Small intestine (tissue), 7 donors: ENCODE measurements around the gene SPEF1. TPM values are rescaled to one million over a fixed set of nuclear protein-coding genes. Genes with fewer than 3 reads are reported as not detected.

Experiments used
- DNase-seq, 2 donors: peaks; one replicate each; pipeline versions ENCODE4 v3.0.0 to v3.0.0-alpha.2; 2013
- FAIRE-seq: peaks from 2 replicates; lab custom pipeline; 2012; peaks lifted over from hg19 to GRCh38; lab: Jason Lieb, UNC
- H3K27ac ChIP-seq, 3 donors: one replicate each; pipeline ENCODE4 v1.5.1; 2013; ENCODE audit warnings: low read length in 2 of 3, mild to moderate bottlenecking in 2 of 3, control low read depth in 1 of 3, inconsistent platforms in 1 of 3, low read depth in 1 of 3, moderate library complexity in 1 of 3
- H3K27me3 ChIP-seq, 3 donors: one replicate each; pipeline ENCODE4 v1.6.1; 2013; ENCODE audit warnings: low read length in 3 of 3, inconsistent platforms in 1 of 3; ENCODE audit not compliant: control insufficient read depth in 3 of 3, insufficient read depth in 3 of 3
- H3K36me3 ChIP-seq, 3 donors: one replicate each; pipeline ENCODE4 v1.6.1; 2013; ENCODE audit warnings: low read length in 3 of 3, inconsistent platforms in 1 of 3, low read depth in 1 of 3, mild to moderate bottlenecking in 1 of 3, moderate library complexity in 1 of 3; ENCODE audit not compliant: control insufficient read depth in 3 of 3, insufficient read depth in 2 of 3
- H3K4me1 ChIP-seq, 3 donors: one replicate each; pipeline ENCODE4 v1.6.1; 2013; ENCODE audit warnings: low read length in 2 of 3, inconsistent platforms in 1 of 3, low read depth in 1 of 3, mild to moderate bottlenecking in 1 of 3, moderate library complexity in 1 of 3; ENCODE audit not compliant: control insufficient read depth in 3 of 3, insufficient read depth in 2 of 3
- H3K4me3 ChIP-seq, 3 donors: one replicate each; pipeline ENCODE4 v1.5.1; 2013; ENCODE audit warnings: low read length in 3 of 3, control low read depth in 1 of 3, inconsistent platforms in 1 of 3, low read depth in 1 of 3, mild to moderate bottlenecking in 1 of 3, moderate library complexity in 1 of 3
- H3K9me3 ChIP-seq, 2 donors: one replicate each; pipeline ENCODE4 v1.6.1; 2013; ENCODE audit warnings: low read depth in 1 of 2, low read length in 1 of 2; ENCODE audit not compliant: control insufficient read depth in 2 of 2, insufficient read depth in 1 of 2
- WGBS, 3 donors: extraction: QIAGEN DNeasy Blood & Tissue Kit; methylation state at CpG; one replicate each; pipeline ENCODE4 v1.1.7; 2013; 5-methylcytosine and 5-hydroxymethylcytosine counted together
- polyA plus RNA-seq, 4 donors: library from polyadenylated mRNA; stranded (reverse) in 3 of 4; unstranded in 1 of 4; fragments of 200-250 nt in 3 of 4; fragments of 120-200 nt in 1 of 4; gene quantifications; one replicate each; pipeline versions ENCODE4 v1.2.1 to v1.2.3, GENCODE V29; 2013
- donor health status: healthy with polysubstance abuse.
- donor health status: control.
- donor health status: control.
- donor health status: Bipolar disorder and iron deficiency.
- donor health status: healthy.

Gene SPEF1
- polyA plus RNA-seq, 4 donors = 0.03 to 0.06 TPM; not detected in 2

DNA sequence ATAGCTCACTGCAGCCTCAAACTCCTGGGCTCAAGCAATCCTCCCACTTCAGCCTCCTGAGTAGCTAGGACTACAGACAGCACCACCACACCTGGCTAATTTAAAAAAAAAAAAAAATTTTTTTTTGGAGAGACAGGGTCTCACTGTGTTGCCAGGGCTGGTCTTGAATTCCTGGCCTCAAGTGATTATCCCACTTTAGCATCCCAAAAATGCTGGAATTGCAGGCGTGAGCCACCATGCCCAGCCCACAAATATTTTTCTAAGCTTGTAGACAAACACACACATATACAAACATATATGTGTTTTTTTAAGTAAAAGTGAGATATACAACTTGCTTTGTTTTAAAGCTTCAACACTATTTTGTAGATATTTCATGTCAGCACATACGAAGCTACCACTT is 38.0 kb downstream of the SPEF1 start:
- no peaks in the 10 kb centered on the region for H3K9me3 ChIP-seq
- 68 to 89% (median 82%) methylated on average over 2 of the region's 2 CpGs for WGBS, 3 donors
- no peak overlapping the region for H3K27ac ChIP-seq
- H3K36me3 ChIP-seq = peaks cover 0 to 24% (median 0%) of the 10 kb centered on the region in 3 donors
- H3K27me3 ChIP-seq = peaks cover 0 to 10% (median 0%) of the 10 kb centered on the region in 3 donors
- no peak overlapping the region for H3K4me3 ChIP-seq
- H3K4me1 ChIP-seq = peaks cover 0 to 18% (median 4%) of the 10 kb centered on the region in 3 donors
- no peak for FAIRE-seq
- DNase-seq = no peak

- WGBS, 3 donors = 78 to 83% (median 82%) methylated on average over 7 of the region's 7 CpGs
- H3K27me3 ChIP-seq = peaks cover 0 to 10% (median 0%) of the 10 kb centered on the region in 3 donors
- DNase-seq = no peak
These were observed 39.3 kb downstream of the SPEF1 start for GRCh38 chr20:3741836-3742458.

GRCh38 chr20:3740615-3741301 is 40.5 kb downstream of the SPEF1 start:
- WGBS, 3 donors = 88 to 92% (median 92%) methylated on average over 15 of the region's 15 CpGs

More at GRCh38 chr20:3741836-3742458, 39.3 kb downstream of the SPEF1 start:
- Histone ChIP-seq H3K9me3 (no peaks in the 10 kb centered on the region), H3K27ac (no peak overlapping the region), H3K36me3 (peaks cover 0 to 13% (median 0%) of the 10 kb centered on the region in 3 donors), H3K4me3 (no peak overlapping the region), H3K4me1 (peaks cover 0 to 8% (median 2%) of the 10 kb centered on the region in 3 donors)
- no peak for FAIRE-seq

DNA sequence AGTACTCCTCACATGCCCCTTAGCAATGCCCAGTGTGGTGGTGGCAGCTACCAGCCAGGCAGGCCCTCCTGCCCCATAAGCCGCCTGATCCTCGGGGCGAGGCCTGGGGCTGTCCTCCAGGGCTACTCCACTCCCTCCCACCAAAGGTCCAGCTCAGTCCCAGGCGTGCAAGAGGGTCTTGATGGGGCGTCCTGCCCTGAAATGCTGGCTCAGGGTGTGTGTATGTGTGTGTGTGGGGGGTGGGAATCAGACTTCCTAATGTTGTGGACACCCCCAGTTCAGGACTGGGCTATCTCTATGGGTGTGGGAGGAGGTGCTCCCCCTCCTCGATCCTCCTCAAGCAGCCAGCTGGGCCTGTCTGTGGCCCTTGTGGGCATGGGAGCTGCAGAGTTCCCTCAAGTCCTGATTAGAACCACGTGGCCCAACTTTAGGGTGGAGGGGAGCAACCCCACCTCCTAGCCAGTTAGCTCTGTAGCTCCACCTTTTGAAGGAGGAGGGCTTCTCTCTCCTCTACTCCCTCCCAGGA is 41.3 kb downstream of the SPEF1 start:
- peaks cover 0 to 10% (median 0%) of the 10 kb centered on the region in 3 donors for H3K27me3 ChIP-seq
- H3K9me3 ChIP-seq = no peaks in the 10 kb centered on the region
- peaks cover 0 to 9% (median 0%) of the 10 kb centered on the region in 3 donors for H3K36me3 ChIP-seq
- WGBS, 3 donors = 71 to 78% (median 78%) methylated on average over 7 of the region's 7 CpGs
- FAIRE-seq = no peak
- no peak overlapping the region for H3K4me3 ChIP-seq
- peaks cover 0 to 7% (median 0%) of the 10 kb centered on the region in 3 donors for H3K4me1 ChIP-seq
- DNase-seq = no peak
- peak overlapping the region in 1 of 3 donors; percentile 20 for H3K27ac ChIP-seq

More at GRCh38 chr20:3740615-3741301, 40.5 kb downstream of the SPEF1 start:
- Histone ChIP-seq H3K27me3 (peaks cover 0 to 10% (median 0%) of the 10 kb centered on the region in 3 donors), H3K4me1 (peaks cover 0 to 7% (median 0%) of the 10 kb centered on the region in 3 donors), H3K36me3 (peaks cover 0 to 11% (median 0%) of the 10 kb centered on the region in 3 donors), H3K4me3 (no peak overlapping the region), H3K27ac (no peak overlapping the region), H3K9me3 (no peaks in the 10 kb centered on the region)
- no peak for FAIRE-seq
- no peak for DNase-seq

DNA sequence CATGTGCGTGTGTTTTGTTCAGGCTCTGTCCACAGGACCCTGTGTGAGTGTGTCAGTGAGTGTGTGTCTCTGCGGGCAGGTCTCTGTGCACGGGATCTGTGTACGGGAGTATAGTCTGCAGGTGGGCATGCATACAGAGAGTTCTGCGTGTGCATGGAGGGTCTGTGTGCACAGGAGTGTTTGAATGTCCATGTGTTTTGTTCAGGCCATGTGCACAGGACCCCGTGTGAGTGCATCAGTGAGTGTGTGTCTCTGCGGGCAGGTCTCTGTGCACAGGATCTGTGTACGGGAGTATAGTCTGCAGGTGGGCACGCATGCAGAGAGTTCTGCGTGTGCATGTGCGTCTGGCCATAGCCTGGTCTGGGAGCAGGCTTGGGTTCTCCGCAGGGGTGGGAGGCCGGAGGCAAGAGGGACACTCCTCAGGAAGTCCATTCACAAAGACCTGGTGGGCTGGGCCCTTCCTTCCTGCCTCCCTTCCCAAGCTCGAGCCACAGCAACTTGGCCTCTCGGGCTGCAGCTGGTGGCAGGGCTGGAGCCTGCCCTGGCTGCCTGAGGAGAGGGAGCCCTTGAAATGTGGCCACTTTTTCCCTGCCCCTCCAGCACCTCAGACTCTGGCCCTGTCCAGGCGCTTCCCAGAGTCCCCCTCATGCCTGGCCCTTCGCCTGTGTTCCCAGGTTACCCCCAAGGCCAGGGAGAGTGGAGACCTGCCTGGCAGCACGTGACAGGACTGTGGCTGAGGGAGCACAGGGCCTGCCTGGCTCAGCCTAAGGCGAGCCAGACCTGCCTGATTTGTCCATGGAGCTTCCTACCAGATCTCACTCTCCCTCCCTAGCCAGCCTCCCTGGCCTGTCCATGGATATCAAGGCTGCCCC is 42.0 kb downstream of the SPEF1 start:
- DNase-seq = no peak
- no peak overlapping the region for H3K4me3 ChIP-seq
- peaks cover 0 to 7% (median 0%) of the 10 kb centered on the region in 3 donors for H3K4me1 ChIP-seq
- H3K27ac ChIP-seq = peak overlapping the region in 1 of 3 donors; percentile 20
- no peak for FAIRE-seq
- H3K9me3 ChIP-seq = no peaks in the 10 kb centered on the region
- 76 to 80% (median 79%) methylated on average over 19 of the region's 19 CpGs for WGBS, 3 donors
- H3K36me3 ChIP-seq = peaks cover 0 to 9% (median 0%) of the 10 kb centered on the region in 3 donors
- H3K27me3 ChIP-seq = peaks cover 0 to 3% (median 0%) of the 10 kb centered on the region in 3 donors

DNA sequence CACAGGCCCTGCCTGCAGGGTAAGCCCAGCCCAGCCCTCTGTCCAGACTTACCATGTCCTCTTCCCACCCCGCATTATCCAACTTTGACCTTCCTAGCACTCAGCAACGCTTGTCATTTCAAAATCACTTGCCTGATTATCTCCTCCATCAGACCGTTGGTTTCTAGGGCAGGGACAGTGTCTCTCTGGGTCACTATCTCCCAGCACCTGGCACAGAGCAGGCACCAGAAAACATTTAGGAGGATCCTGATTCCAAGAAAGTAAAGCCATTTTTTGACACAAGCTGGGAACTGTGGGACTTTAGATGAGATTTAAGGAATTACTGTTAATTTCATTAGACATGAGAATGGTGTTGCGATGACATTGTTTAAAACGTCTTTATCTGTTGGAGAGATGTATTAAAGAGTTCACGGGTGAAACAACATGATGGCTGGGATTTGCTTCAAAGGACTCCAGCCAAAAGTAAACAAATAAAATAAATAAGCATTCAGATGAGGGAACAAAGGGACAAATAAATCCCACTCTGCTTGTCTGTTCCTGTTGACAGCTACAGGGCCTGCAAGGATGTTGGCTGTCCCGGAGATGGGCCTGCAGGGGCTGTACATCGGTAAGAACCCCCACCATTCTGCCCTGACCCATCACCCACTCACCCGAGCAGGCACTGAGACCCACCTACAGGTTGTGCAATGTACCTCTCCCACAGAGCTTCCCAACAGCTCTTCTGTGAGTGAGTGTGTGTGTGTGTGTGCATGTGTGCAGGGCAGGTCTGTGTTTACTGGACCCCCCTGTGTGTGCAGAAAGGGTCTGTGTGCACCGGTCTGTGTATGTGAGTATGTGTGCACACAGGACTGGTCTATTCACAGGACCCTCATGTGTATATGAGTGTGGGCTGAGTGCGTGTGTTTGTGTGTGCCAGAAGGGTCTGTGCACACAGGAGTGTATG is 42.9 kb downstream of the SPEF1 start:
- no peak for DNase-seq
- H3K9me3 ChIP-seq = no peaks in the 10 kb centered on the region
- H3K4me1 ChIP-seq = peaks cover 0 to 10% (median 0%) of the 10 kb centered on the region in 3 donors
- peaks cover 0 to 4% (median 0%) of the 10 kb centered on the region in 3 donors for H3K27me3 ChIP-seq
- H3K36me3 ChIP-seq = peaks cover 0 to 9% (median 0%) of the 10 kb centered on the region in 3 donors
- no peak for FAIRE-seq
- no peak overlapping the region for H3K27ac ChIP-seq
- no peak overlapping the region for H3K4me3 ChIP-seq
- WGBS, 3 donors = 61 to 64% (median 63%) methylated on average over 11 of the region's 11 CpGs

- peaks cover 2 to 24% (median 6%) of the 10 kb centered on the region in 3 donors for H3K27me3 ChIP-seq
- H3K4me3 ChIP-seq = no peak overlapping the region
- DNase-seq (no peak), FAIRE-seq (no peak)
- H3K27ac ChIP-seq = no peak overlapping the region
- WGBS, 3 donors = 32 to 62% (median 42%) methylated on average over 4 of the region's 4 CpGs
- no peaks in the 10 kb centered on the region for H3K9me3 ChIP-seq
- peaks cover 0 to 13% (median 0%) of the 10 kb centered on the region in 3 donors for H3K4me1 ChIP-seq
- peaks cover 0 to 7% (median 0%) of the 10 kb centered on the region in 3 donors for H3K36me3 ChIP-seq
These were observed 45.5 kb downstream of the SPEF1 start for GRCh38 chr20:3735768-3736167.
